OCI-LY1 (cell line): Measurements from ENCODE around the gene ANXA7.

ENCODE experiments used
- EZH2 ChIP-seq: fragments of 200-600 bp; sonication (generic), shearing (Covaris generic); IDR thresholded peaks from 2 replicates; pipeline ENCODE4 v1.8.0; 2017; ENCODE audit warnings: borderline replicate concordance, mixed run types, mild to moderate bottlenecking, antibody characterized with exemption, low read length, moderate library complexity, mixed read lengths
- TF ChIP-seq, protein P1 (sequence below): fragments of 200-600 bp; sonication (generic), shearing (Covaris generic); IDR thresholded peaks from 2 replicates; pipeline ENCODE4 v1.5.1; 2017; ENCODE audit warnings: mild to moderate bottlenecking, antibody characterized with exemption, low read length, moderate library complexity, mixed read lengths

DNA sequence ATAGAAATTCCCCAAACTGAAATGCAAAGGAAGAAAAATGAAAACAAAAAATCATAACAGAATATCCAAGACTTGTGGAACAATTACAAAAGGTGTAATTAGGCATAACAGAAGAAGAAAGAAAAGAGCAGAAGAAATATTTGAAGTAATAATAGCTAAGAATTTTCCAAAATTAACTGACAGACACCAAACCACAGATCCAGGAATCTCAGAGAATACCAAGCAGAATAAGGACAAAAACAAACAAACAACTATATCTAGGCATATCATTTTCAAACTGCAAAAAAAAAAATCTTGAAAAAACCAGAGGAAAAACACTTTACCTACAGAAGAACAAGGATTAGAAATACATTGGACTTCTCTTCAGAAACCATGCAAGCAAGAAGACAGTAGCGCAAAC lies 80.7 kb downstream of the ANXA7 start:
- TF ChIP-seq, protein P1, sequence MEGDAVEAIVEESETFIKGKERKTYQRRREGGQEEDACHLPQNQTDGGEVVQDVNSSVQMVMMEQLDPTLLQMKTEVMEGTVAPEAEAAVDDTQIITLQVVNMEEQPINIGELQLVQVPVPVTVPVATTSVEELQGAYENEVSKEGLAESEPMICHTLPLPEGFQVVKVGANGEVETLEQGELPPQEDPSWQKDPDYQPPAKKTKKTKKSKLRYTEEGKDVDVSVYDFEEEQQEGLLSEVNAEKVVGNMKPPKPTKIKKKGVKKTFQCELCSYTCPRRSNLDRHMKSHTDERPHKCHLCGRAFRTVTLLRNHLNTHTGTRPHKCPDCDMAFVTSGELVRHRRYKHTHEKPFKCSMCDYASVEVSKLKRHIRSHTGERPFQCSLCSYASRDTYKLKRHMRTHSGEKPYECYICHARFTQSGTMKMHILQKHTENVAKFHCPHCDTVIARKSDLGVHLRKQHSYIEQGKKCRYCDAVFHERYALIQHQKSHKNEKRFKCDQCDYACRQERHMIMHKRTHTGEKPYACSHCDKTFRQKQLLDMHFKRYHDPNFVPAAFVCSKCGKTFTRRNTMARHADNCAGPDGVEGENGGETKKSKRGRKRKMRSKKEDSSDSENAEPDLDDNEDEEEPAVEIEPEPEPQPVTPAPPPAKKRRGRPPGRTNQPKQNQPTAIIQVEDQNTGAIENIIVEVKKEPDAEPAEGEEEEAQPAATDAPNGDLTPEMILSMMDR: no peak
- TF ChIP-seq EZH2: no peak
